ENCODE data around the gene GLS2. TPM values are rescaled to one million over a fixed set of nuclear protein-coding genes. Genes with fewer than 3 reads are reported as not detected.

The GLS2 gene
- total and polyA plus RNA-seq, 9 of the 15 experiments (the other 6 are each of a cell fraction or from before 2014, with no cell fraction given), result 0.11 TPM; not detected in 8

- TF ChIP-seq RAD21 (CRISPR knock-in tag; conservative IDR thresholded peaks at IDR 0.05 in 1 of 2, IDR thresholded peaks at IDR 0.05 in 1 of 2) (peak in 1 of 2 experiments; percentile 11; a peak in 2 of 4 replicates), ARID2 (IDR thresholded peaks at IDR 0.05) (no peak), ZNF282 (CRISPR knock-in tag; IDR thresholded peaks at IDR 0.05) (no peak), HNRNPK (IDR thresholded peaks at IDR 0.05; ENCODE audit: low read depth, low read length, poor library complexity, severe bottlenecking) (no peak), BRD9 (IDR thresholded peaks at IDR 0.05; ENCODE audit: low read depth, partially characterized antibody) (peak; percentile 81), NR4A1 (CRISPR knock-in tag; IDR thresholded peaks at IDR 0.05) (no peak), NR4A1 (tag; IDR thresholded peaks at IDR 0.05) (no peak), ZNF134 (CRISPR knock-in tag; conservative IDR thresholded peaks at IDR 0.05) (no peak), TEAD1 (CRISPR knock-in tag; IDR thresholded peaks at IDR 0.05) (peak in 1 of 2 experiments; percentile 56; a peak in 1 of 4 replicates), ZBTB7A (IDR thresholded peaks at IDR 0.05; ENCODE audit: borderline replicate concordance, control insufficient read depth, low read depth, low read length) (peak; percentile 78), VEZF1 (CRISPR knock-in tag; IDR thresholded peaks at IDR 0.05) (peak; percentile 88), GTF2E2 (tag; IDR thresholded peaks at IDR 0.05) (peak; percentile 92), MAFG (tag; conservative IDR thresholded peaks at IDR 0.05) (no peak), UBTF (IDR thresholded peaks at IDR 0.05; ENCODE audit: borderline replicate concordance in 1 of 2, low read depth in 2 of 2, low read length in 2 of 2) (no peak), ZMIZ1 (IDR thresholded peaks at IDR 0.05; ENCODE audit: low read depth in 2 of 2, low read length in 2 of 2) (0 out of 4 replicates have a peak, but pooled peaks of 1 of the 2 experiments have one; percentile 13), FOXP4 (CRISPR knock-in tag; IDR thresholded peaks at IDR 0.05; ENCODE audit: borderline replicate concordance) (no peak; the same call in 1 of the 2 replicates)
Measured at GRCh38 chr12:56468216-56469006, 19.6 kb downstream of the GLS2 start, which contains the start of gene SPRYD4 (continued).

All from K562 (cell line).